Stimulated activated CD8-positive, alpha-beta memory T cell treated with anti-CD3 and anti-CD28 coated beads, Interleukin-7, amount 100 ng/mL, for 24 hours (primary cell): Measurements from ENCODE around the gene YARS1.

Experiments
- DNase-seq: peaks from one replicate; pipeline ENCODE4 v3.0.0-alpha.2; 2020; ENCODE audit warnings: low read depth

The YARS1 gene

DNA sequence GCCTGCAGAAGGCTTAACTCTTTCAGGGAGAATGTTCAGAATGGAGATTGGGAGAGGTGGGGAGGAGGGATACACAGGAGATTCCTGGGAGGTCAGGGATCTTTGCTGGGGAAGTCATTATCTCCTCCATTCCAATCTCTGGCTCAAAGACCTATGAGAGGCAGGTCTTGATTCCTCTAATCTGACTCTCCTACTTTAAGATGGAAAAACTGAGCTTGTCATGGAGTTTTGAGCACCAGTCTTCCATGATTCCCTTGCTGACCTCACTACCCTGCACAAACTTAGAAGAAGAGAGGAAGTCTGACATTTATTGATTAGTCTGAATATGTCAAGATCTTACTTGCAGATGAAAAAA lies 73.1 kb downstream of the YARS1 start:
- DNase-seq, result no peak

DNA sequence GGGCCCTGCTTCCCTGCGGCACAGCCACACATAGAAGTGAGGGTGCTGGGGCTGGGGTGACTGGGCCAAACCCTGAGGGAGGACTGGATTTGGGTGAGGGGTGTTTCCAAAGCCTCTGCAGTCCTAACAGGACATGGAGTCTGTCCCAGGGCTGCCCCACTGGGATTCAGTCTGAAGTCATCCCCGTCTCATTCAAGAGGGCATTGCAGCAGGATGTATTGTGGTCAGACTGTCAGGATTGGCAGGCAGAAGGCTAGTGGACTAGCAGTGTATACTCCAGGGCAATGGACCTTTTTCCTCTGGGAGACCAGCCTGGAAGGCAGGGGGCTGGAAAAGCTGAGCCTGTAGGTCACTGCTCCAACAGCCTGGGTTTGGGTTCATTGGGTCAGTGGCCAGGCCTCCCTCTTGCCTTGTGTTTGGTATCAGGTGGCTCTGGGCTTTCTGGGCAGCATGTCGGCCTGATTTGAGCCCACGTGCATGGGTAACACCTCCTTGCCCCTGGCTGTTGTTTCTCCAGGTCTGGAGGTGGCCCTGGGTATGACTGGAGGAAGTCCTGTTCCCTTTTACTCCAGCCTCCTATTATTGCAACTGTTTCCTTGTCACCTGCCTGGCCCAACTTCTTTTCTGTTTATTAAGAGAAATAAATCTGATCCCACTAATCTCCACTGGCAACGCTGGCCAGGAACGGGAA lies 73.6 kb downstream of the YARS1 start:
- no peak for DNase-seq

DNA sequence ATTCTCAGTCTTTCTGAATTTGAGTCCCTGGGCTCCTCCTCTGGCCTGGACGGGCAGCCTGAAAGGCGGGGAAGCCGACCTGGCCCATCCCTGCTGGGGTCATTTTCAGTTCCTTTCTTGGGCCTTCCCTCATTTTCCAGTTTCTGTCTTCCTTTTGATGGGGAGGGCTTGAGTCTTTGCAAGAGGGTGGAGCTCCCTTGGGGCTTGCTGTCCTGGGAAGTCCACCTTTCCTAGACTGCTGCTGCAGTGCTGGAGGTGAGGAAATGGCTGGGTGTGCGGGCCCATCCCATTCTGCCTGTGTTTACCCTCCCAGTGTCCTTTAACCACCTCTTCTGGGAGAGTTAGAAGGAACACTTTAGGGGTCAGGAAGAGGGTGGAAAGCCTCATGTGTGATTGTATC lies 74.2 kb downstream of the YARS1 start:
- no peak for DNase-seq

DNA sequence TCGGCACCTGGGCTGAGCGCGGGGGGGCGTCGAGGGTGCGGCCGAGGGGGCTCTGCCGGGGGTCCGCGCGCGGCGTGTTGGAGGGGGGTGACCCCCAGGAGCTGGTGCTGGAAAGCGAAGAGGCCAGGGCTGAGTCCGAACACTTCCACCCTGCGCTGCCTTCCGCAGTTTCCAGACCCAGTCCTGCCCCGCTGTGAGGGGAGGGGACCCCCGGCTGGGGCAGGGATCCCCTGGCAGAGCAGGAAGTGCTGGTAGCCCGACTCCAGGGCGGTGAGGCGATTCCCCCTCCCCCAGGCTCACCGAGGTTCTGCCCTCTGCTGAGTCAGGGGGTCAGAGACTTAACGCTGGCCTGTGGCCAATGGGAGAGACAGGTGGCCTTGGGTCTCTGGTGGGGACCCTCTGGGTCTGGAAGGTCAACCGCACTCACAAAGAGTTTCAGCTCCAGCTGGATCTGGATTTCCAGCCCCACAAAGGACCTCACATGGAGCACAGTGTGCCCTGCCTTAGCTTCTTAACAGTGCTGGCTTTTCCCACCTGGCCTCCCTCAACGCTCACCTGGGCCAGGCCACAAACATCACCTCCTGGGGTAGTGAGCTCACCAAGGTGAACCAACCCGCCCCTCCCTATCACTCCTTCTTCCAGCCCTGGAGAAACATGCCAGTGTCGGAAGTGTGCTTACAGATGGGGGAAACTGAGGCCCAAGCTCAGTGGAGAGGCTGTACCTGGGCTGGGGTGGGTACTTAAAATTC lies 74.8 kb downstream of the YARS1 start:
- DNase-seq, result no peak

DNA sequence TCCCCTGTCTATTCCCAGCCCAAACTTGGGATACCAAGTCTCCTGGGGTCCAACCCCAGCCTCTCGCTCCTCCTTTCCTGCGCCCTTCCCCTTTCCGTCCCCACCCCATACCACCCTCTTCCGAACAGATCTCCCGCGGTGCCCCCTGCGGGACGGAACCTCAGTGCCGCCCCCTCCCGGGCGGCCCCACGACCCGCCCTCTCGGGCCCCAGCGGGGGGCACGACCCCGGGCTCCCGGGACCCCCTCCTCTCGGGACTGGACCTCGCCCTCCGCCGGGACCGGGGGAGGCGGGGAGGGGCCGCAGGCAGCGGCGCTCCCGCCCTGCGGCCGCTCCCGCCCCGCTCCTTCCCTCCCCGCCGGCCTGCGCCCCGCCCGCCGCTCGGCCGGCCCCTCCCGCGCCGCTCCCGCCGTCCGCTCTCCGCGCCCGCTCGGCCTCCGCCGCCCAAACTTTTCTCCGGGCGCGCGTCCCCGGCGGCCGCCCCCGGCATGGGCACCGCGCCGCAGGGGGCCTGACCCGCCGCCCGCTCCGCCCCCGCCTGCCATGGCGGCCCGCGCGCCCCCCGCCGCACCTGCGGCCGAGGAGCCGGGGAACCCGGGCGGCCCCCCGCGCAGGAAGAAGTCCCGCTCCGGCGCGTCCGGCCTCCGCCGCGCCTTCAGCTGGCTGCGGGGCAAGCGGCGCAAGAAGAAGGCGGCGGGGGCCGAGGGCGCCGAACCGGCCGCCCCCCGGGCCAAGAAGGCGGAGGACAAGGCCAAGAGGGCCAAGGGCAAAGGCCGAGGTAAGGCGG lies 75.6 kb downstream of the YARS1 start:
- DNase-seq, result no peak

DNA sequence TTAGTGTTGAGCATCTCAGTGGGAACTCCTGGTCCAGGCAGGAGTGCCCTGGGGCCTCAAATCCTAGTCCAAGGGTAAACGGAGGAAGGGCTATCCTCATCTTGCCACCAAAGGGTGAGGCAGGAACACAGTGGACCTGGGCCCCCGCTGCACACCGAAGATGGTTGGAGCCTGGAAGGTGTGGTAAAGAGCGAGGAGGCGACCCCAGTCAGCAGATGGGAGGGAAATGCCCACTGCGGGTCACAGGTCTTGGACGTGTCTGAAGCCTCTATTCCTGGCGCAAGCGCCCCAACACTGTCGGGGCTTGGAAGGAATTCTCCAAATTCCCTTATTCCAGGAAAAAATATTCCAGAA lies 76.1 kb downstream of the YARS1 start:
- DNase-seq, result no peak

DNA sequence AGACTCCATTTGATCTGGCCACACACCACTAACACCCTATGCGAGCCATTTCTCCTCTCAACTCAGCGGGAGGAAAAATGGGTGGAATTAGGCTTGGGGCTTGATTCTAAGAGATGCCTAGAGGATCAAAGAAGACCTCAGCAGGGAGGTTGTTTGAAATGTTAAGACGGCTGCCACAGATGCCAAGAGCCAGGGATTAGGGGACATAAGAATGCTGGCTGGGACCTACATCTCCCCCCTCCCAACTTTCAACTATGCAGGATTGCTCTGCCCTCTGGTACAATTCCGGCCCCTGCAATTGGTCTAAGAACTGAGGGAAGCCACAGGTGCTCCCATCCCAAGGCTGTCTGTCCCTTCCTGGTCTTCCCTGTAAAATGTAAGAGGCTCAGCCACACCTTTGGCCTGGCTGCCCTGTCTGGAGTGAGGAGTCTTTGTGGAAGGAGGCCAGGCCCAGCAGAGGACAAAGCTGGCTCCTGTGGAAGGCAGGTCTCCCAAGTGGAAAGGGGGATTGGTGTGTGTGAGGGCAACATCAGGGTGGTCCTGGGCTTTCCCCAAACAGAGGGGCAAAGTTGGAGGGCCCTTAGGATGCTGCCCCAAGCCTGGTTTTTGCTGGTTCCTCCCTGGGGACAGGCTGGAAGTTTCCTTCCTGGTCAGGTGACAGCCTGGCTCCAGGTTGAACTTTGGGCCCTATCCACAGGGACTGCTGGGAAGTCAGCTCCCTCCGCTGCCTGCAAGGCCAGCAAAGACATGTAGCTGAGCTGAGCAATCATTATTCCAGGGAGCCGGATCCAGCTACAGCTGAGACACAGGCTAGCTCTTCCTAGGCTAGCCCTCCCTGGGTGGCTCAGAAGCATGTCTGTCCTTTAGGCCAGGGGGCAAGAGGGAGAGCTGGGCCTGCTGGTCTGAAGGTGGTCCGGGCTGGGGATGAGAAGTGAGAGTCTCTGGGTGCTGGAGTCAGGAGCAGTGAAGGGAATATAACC lies 80.1 kb downstream of the YARS1 start:
- no peak for DNase-seq

DNA sequence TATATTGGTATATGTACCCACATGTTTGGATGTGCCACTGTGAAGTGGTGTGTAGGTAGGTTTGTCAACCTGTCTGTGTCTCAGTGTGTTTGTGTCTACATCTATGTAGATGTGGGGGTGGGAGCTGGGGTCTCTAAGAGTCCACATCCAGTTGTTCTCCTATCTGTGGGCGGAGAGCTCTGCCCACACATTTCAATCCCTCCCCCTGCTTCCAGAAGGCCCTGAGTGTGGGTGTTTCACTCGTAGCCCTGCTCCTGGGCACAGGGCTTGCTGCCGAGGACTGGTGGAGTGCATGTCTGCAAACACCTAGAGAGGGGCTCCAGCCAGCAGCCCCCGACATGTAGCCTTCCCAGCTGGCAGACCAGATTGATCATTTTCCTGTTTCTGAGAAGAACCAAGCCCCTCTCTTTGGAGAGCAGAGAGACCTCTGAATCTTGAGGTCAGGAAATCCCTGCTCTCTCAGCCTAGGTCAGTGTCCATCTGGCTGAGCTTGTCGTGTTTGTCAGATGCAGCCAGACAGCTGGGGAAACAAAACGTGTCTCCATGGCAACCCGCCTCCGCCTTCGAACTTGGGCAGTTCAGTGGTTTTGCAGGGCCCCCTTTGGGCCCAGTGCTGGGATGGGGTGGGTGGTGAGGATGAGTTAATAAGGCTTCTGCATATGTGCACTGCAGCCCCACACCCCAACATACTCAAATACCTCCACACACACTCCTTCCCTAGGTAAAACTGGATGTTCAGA lies 83.4 kb downstream of the YARS1 start:
- DNase-seq, result no peak

DNA sequence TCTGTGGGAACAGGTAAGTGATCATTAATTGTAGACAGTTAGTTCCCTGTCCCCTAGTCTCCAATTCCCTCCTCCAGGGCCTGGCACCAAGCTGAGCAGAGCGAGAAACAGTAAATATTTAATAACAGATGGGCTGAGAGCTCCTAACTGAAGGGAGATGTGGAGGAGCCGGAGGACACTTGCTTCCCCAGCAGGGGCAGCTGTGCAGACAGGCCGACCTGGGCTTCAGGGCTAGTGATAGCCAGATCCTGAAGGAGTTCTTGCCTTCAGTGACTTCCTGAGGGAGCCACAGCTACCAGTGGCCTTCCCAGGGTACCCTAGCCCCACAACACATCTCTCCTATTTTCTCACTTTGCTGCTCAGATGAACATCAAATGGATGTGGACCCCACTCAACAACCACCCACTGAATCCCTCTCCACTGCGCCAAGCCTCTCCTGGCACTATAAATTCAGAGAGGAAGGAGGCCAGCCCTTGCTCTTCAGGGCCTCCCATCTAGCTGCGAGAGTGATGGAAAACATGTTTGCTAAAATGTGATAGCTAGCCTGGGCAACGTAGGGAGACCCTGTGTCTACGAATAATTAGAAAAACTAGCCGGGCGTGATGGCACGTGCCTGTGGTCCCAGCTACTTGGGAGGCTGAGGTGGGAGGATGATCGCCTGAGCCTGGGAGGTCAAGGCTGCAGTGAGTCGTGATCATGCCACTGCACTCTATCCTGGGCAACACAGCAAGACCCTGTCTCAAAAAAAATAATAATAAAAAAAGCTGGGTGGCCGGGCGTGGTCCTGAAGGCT lies 87.7 kb downstream of the YARS1 start:
- DNase-seq, result no peak

DNA sequence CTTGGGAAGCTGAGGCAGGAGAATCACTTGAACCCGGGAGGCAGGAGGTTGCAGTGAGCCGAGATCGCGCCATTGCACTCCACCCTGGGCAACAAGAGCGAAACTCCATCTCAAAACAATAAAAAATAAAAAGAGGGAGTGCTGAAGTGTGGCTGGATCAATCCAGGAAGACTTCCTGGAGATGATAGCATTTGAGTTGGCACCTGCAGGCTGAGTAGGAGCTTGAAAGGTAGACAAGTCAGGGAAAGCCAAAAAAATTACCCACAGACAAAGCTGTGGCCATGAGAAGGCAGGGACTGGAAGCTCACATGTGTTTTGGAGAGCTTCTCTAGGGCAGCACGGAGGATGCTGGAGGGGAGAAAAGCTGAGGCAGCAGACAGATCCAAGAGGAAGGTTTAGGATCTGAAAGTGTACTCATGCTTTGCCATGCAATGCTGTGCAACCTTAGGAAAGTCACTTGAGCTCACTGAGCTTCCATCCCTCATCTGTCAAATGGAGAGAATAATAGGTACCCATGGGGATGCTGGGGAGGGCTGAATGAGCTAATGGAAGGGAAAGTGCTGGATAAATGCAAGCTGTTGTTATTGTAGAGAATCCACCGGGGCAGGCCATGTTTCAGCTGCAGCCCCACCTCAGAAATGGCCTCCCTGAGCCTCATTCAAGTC lies 88.6 kb downstream of the YARS1 start:
- DNase-seq, result no peak

DNA sequence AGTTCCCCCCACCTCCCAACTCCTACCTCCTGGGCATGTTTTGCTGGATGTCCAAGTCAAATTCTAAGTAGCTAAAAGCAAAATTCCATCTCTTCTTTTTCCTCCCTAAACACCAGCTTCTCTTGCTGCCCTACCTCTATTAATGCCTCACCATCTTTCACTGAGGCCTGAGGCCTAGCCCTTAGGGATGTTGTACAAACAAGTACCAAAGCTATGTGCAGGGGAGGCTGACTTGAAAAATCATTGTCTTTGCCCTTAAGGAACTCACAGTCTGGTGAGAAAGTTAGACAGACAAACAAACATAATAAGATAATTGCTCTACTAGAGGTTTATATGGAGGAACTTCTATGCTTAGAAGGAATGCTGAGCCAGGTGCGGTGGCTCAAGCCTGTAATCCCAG lies 89.3 kb downstream of the YARS1 start:
- DNase-seq, result no peak

DNA sequence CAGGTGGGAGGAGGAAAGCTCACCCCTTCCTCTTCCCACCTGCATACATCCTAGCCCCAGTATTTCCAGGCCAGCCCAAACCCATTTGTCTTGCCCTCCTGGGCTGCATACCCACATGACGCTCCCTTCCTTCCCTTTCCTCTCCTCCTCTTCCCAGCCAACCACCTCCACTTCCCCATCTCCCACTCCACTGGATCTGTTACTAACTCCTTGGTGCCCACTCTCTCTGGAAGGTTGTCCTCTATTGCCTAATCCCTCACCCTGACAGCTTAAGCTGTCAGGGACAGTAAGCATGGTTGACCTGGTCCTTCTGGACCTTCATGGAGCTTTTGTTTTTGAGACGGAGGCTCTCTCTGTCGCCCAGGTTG lies 91.6 kb downstream of the YARS1 start:
- DNase-seq, result no peak
